C4-2B (cell line): ENCODE measurements around the gene MCF2L.
"Not testable (repeated sequence)": the region's sequence is repeated elsewhere in the genome, so short reads cannot be mapped to it uniquely, and the experiment has no call there.

Source experiments
- H3K27ac ChIP-seq: fragments of 450-650 bp; 2 replicates; pipeline ENCODE4 v1.5.1; 2017
- CTCF ChIP-seq: fragments of 450-650 bp; conservative IDR thresholded peaks from 2 replicates; pipeline ENCODE4 v1.5.1; 2017; ENCODE audit warnings: mild to moderate bottlenecking
- ZFX ChIP-seq: fragments of 450-650 bp; IDR thresholded peaks from 2 replicates; pipeline ENCODE4 v1.6.1; 2017

Gene MCF2L

DNA sequence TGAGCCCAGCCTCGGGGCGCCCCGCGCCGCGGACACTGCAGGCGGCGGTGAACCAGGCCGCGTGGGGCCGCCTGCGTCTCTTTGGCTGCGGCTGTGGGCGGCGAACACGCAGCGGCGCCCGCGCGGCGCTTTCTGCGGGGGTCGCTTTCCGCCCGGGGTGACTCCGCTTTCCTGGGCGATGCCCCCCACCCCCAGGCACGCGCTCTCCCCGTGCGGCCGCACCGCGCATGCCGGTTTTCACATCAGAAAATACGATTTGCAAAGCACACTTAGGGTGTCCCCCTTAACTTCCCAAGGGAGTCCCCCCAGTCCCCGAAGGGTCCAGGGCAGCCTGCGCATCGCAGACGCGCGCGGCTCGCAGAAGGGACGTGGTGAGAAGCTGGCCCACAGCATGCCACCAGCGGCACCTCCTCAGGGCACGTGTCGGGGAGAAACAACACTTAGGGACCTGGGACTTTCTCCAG is 141.9 kb downstream of the MCF2L start:
- H3K27ac ChIP-seq = no peak overlapping the region
- TF ChIP-seq CTCF (no peak), ZFX (no peak)

- not testable (repeated sequence) for H3K27ac ChIP-seq
Measured at GRCh38 chr13:113111821-113112220, 142.8 kb downstream of the MCF2L start.

DNA sequence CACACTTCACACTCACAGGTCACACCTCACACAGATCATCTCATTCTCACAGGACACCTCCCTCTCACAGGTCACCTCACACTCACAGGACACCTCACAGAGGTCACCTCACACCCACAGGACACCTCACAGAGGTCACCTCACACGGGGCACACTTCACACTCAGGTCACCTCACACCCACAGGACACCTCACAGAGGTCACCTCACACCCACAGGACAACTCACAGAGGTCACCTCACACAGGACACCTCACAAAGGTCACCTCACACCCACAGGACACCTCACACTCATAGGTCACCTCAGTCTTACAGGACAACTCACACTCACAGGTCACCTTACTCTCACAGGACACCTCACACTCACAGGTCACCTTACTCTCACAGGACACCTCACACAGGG is 143.5 kb downstream of the MCF2L start:
- not testable (repeated sequence) for H3K27ac ChIP-seq

DNA sequence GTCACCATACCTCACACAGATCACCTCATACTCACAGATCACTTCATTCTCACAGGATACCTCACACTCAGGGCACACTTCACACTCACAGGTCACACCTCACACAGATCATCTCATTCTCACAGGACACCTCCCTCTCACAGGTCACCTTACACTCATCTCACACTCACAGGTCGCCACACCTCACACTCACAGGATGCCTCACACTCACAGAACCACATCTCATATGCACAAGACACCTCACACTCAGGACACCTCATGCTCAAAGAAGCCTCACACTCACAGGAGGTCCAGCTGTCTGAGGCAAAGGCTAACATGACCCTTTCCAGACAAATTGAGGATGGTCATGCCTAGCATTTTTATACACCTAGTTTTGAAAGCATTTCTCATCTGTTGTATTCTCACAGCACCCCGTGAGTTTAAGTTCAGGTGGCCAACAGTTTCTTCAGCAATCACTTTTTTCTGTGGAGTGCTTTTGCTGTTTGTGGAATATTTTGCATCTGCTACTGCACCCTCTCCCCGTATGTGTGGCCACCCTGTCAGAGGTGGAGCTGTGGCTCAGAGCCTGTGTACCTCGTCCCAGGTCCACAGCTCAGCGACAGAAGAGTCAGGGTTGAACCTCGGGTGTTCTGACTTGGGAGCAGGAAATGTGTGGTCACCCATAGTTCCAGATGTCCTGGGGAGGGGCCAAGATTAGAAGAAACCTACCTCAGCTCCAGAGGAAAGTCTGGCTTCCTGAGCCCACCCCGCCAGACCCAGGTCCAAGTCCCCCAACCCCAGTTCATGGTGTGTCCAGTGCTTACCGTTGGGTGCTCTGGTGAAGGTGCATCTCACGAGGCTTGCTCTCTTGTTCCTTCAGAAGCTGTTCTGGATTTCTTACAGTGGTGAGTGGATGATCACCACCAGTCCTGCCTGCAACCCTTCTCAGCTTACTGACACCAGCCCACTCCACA is 144.2 kb downstream of the MCF2L start:
- H3K27ac ChIP-seq = no peak overlapping the region
- TF ChIP-seq CTCF (no peak), ZFX (no peak)

GRCh38 chr13:113113846-113114271 is 144.8 kb downstream of the MCF2L start:
- no peak overlapping the region for H3K27ac ChIP-seq
- TF ChIP-seq CTCF (no peak), ZFX (no peak)

- no peak overlapping the region for H3K27ac ChIP-seq
- TF ChIP-seq ZFX (no peak), CTCF (no peak)
Measured at GRCh38 chr13:113114511-113115362, 145.7 kb downstream of the MCF2L start.

GRCh38 chr13:113115363-113116205 is 146.6 kb downstream of the MCF2L start:
- no peak overlapping the region for H3K27ac ChIP-seq
- TF ChIP-seq ZFX (no peak), CTCF (no peak)
